ENCODE data around the gene SYNPO2. TPM values are rescaled to one million over a fixed set of nuclear protein-coding genes. Genes with fewer than 3 reads are reported as not detected.
"Not testable (repeated sequence)": the region's sequence is repeated elsewhere in the genome, so short reads cannot be mapped to it uniquely, and the experiment has no call there.

The SYNPO2 gene
- total RNA-seq, 2 donors from 2014 or later, result 11.8 to 141 TPM

GRCh38 chr4:119010909-119011606, 122.4 kb downstream of the SYNPO2 start:
- DNase-seq (no peak), ATAC-seq (no peak)
- intact Hi-C loops (cut with DNase I, micrococcal nuclease), result no loop called here

- intact Hi-C loops (cut with DNase I, micrococcal nuclease), result no loop called here
- ATAC-seq, result no peak
- DNase-seq, result no peak
Observed at GRCh38 chr4:119011607-119011988, 122.9 kb downstream of the SYNPO2 start.

- intact Hi-C loops (cut with DNase I, micrococcal nuclease), result no loop called here
- no peak for ATAC-seq
Observed at GRCh38 chr4:119014658-119015057, 126.0 kb downstream of the SYNPO2 start.

GRCh38 chr4:119016636-119017035, 128.0 kb downstream of the SYNPO2 start:
- no peak for DNase-seq
- intact Hi-C loops (cut with DNase I, micrococcal nuclease), result no loop called here

More at GRCh38 chr4:119014658-119015057, 126.0 kb downstream of the SYNPO2 start:
- no peak for DNase-seq

GRCh38 chr4:119017636-119018035, 129.0 kb downstream of the SYNPO2 start:
- no peak for ATAC-seq
- intact Hi-C loops (cut with DNase I, micrococcal nuclease), result no loop called here
- DNase-seq, result no peak

More at GRCh38 chr4:119016636-119017035, 128.0 kb downstream of the SYNPO2 start:
- ATAC-seq, result no peak

- no peak for DNase-seq
- intact Hi-C loops (cut with DNase I, micrococcal nuclease), result no loop called here
- ATAC-seq, result no peak
Observed at GRCh38 chr4:119020158-119020557, 131.5 kb downstream of the SYNPO2 start.

- DNase-seq; ATAC-seq; intact Hi-C loops (cut with DNase I, micrococcal nuclease): not testable (repeated sequence)
Observed at GRCh38 chr4:119022520-119022919, 133.9 kb downstream of the SYNPO2 start.

- intact Hi-C loops (cut with DNase I, micrococcal nuclease), result no loop called here
- ATAC-seq (no peak), DNase-seq (no peak)
Observed at GRCh38 chr4:119024102-119024501, 135.4 kb downstream of the SYNPO2 start.

GRCh38 chr4:119025420-119025819, 136.8 kb downstream of the SYNPO2 start:
- DNase-seq (peak; percentile 61 to 66), ATAC-seq (peak; percentile 92)
- intact Hi-C loops (cut with DNase I, micrococcal nuclease), result no loop called here

- DNase-seq (no peak), ATAC-seq (peak; percentile 72)
- intact Hi-C loops (cut with DNase I, micrococcal nuclease), result no loop called here
Observed at GRCh38 chr4:119025916-119026661, 137.4 kb downstream of the SYNPO2 start.

- DNase-seq (peak in 1 of 2 donors; percentile 44), ATAC-seq (peak; percentile 38)
- intact Hi-C loops (cut with DNase I, micrococcal nuclease), result no loop called here
Observed at GRCh38 chr4:119026662-119027444, 138.2 kb downstream of the SYNPO2 start.

- intact Hi-C loops (cut with DNase I, micrococcal nuclease), result no loop called here
- ATAC-seq (no peak), DNase-seq (no peak)
Observed at GRCh38 chr4:119027811-119028210, 139.2 kb downstream of the SYNPO2 start.

GRCh38 chr4:119028296-119028695, 139.6 kb downstream of the SYNPO2 start:
- no peak for DNase-seq
- intact Hi-C loops (cut with DNase I, micrococcal nuclease), result no loop called here
- ATAC-seq, result no peak

GRCh38 chr4:119029847-119030535, 141.3 kb downstream of the SYNPO2 start:
- DNase-seq, result no peak
- intact Hi-C loops (cut with DNase I, micrococcal nuclease), result loop anchor here in 1 of 2 donors (10.0 kb wide), 1 partner anchor 45 kb away; no protein-coding TSS in a partner anchor
- ATAC-seq, result no peak

GRCh38 chr4:119030536-119030890, 141.9 kb downstream of the SYNPO2 start:
- DNase-seq, result no peak
- no peak for ATAC-seq
- intact Hi-C loops (cut with DNase I, micrococcal nuclease), result loop anchor here in 1 of 2 donors (10.0 kb wide), 1 partner anchor 46 kb away; no protein-coding TSS in a partner anchor

GRCh38 chr4:119031218-119031617, 142.6 kb downstream of the SYNPO2 start:
- intact Hi-C loops (cut with DNase I, micrococcal nuclease), result loop anchor here in 1 of 2 donors (10.0 kb wide), 1 partner anchor 46 kb away; no protein-coding TSS in a partner anchor
- ATAC-seq, result no peak
- DNase-seq, result no peak

GRCh38 chr4:119032921-119033685, 144.4 kb downstream of the SYNPO2 start:
- intact Hi-C loops (cut with DNase I, micrococcal nuclease), result loop anchor here in 1 of 2 donors (10.0 kb wide), 1 partner anchor 48 kb away; no protein-coding TSS in a partner anchor
- no peak for ATAC-seq
- DNase-seq, result no peak

Measured in left colon (tissue), 2 donors.